Suppressor macrophage (primary cell): ENCODE measurements around the gene RFX2.
A peak's percentile ranks its signal among the peaks of the same experiment; 100 is the strongest.
"Not testable (repeated sequence)": the region's sequence is repeated elsewhere in the genome, so short reads cannot be mapped to it uniquely, and the experiment has no call there.

ENCODE experiments used
- DNase-seq, 4 experiments: peaks; one replicate each; pipeline ENCODE4 v3.0.0-alpha.2; 2020 to 2022

The RFX2 gene

GRCh38 chr19:5990289-5990797, 120.0 kb downstream of the RFX2 start:
- DNase-seq = peak in 2 of 4 experiments; percentile 8 to 14

- no peak for DNase-seq
Measured at GRCh38 chr19:5989388-5990074, 120.8 kb downstream of the RFX2 start.

DNA sequence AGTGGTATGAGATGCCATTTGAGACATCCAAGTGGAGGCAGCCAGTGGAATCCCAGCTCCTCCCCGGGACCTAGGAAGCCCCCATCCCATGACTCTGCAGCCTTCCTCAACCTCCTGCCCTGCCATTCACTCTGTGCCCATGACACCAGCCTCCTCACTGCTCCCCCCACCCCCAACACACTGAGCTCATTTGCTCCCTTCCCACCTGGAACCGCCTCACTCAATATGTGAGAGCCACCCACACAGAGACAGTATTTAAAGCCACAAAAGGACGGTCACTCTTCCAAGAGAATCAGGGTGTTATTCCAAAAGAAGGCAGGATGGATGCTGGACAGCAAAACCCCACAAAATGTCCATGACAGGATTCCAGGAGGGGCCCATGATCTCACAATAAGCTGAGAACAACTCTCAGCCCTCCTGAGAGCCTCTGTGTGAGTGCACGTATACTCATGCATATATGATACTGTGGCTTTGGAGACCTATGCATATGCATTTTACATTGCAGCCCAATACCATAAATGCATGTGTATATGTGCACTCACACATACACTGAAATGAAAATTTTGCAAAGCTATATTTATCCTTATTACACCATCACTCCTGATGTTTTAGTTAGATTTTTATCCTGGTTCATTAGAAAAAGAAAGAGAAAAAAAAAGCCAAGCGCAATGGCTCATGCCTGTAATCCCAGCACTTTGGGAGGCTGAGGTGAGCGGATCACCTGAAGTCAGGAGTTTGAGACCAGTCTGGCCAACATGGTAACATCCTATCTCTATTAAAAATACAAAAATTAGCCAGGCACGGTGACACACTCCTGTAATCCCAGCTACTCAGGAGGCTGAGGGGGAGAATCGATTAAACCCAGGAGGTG, 121.5 kb downstream of the RFX2 start:
- DNase-seq = peak in 1 of 4 experiments; percentile 16

DNA sequence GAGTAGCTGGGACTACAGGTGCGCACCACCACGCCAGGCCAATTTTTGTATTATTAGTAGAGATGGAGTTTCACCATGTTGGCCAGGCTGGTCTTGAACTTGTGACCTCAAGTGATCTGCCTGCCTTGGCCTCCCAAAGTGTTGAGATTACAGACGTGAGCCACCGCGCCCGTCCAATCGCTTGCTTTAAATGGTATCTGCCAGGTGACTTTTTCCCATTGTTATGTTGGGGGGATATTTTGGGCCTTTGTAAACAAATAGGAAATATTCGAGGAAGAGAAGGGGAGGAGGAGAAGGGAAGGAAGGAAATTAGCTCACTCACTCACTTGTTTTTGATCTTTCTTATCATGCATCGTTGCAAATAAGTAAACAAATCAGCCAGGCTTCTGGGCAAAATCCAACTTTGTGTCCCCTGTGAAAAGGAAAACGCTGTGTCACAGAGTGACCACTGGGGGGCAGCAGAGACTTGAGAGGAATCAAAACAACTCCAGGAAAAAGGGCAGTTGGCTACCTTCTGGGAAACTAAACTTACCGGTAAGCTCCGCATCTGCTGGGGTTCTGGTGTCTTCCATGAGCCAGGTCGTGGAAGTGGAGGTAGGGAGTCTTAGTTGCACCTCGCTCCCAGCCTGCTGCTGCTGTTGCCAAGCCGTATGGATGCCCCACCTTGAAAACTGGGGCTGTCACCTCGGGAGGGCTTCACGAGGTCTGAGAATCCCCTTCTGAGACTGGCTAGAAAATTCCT, 123.1 kb downstream of the RFX2 start:
- DNase-seq = peak; percentile 80 to 87 (median 82)

- not testable (repeated sequence) for DNase-seq
Measured at GRCh38 chr19:5985837-5986236, 124.5 kb downstream of the RFX2 start.

DNA sequence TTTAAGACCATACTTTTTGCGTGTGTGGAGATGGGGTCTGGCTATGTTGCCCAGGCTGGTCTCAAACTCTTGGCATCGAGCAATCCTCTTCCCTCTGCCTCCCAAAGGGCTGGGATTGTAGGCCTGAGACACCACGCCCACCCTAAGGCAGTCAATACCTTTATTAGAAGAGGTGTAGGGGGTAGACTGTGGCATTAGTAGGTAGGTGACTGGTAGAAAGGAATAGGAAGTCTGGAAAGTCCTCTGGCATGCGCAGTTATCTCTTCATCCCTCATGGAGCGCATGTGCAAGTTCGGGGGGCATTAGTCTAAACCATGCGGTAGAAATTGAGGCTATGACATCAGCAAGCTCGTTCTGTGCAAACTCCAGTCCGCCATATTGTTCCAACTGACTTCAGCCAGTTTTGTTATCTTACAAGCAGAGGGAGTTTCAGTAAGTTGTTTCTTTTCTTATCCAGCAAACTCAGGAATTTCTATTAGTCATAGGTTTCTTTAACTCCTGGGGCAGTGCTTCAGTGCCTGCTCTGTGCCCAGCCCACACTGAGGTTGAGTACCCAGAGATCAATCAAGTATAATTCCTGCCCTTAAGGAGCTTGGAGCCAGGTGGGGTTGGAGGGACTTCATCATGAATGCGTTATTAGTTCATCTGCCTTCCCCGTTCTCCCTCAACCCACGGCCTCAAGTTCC, 125.1 kb downstream of the RFX2 start:
- no peak for DNase-seq

- DNase-seq = peak in 1 of 4 experiments; percentile 12
Measured at GRCh38 chr19:5984600-5984999, 125.7 kb downstream of the RFX2 start.

GRCh38 chr19:5983367-5983955, 126.8 kb downstream of the RFX2 start:
- DNase-seq = peak in 2 of 4 experiments; percentile 18 to 24

- no peak for DNase-seq
Measured at GRCh38 chr19:5978606-5979552, 131.4 kb downstream of the RFX2 start.

DNA sequence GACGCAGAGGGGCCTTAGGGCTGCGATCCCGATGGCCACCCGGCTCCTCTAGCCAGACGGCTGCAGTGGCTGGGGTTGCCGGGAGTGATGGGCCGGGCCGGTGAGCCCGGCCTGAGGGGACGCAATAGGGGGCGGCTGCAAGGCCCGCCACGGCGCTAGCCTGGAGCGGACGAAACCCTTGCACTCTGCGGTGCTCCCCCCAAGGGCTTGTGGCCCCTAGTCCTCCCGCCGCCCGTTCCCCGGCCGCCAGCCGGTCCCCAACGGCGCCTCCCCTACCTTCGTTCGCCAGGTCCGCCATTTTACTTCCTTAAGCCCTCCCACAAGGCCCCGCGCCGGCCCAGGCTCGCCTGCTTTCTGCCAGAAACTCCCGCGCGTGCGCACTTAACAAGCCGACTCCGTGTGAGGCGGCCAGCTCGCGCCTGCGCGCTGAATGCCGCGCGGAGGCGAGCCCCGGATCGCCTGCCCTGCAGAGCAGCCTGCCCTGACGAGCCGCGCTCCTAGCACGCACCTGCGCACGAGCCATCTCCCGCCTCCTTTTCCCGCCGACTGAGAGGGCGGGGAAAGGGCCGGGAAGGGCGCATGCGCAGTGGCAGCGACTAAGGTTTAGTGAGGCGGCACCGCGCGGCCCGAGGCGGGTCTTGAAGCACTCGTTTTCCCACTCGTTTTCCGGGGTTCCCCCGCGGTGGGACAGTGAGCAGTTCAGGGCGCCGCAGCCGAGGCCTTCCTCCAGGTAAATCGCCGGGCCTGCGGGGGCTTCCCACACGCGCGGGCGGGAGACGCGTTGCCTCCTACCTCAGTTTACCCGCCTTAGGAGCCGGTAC, 132.3 kb downstream of the RFX2 start, which contains the start of gene RANBP3:
RANBP3 (minus strand) TSS at position 356 of the 821 bp plus-strand sequence; CDS start at position 298, 58 bp downstream.
- peak; percentile 100 for DNase-seq

DNA sequence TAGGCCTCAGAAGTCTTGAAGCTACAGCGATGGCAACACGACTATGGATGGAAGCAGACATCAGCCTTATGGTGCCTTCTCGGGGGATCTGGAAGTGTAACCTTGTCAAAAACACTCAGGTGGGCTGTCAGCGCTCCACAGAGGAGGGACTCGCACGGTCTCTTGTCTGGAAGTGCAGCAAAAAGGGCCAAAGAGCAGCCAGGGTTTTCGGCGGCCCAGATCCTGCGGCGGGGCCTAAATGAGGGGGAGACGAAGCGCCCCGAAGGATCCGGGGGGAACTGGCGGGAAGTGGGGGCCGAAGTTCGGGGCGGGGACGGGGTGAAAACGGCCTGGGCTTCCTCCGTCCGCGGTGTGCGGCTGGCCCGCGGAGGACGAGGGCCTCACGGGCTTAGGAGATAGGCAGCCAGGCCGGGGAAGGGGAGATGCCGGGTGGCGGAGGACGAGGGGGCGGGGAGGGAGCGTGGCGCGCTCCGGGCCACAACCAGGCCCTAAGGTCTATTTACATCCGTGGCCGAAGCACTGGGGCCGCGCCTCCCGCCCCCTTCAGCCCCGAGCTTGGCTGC, 133.0 kb downstream of the RFX2 start:
- peak in 1 of 4 experiments; percentile 15 for DNase-seq

DNA sequence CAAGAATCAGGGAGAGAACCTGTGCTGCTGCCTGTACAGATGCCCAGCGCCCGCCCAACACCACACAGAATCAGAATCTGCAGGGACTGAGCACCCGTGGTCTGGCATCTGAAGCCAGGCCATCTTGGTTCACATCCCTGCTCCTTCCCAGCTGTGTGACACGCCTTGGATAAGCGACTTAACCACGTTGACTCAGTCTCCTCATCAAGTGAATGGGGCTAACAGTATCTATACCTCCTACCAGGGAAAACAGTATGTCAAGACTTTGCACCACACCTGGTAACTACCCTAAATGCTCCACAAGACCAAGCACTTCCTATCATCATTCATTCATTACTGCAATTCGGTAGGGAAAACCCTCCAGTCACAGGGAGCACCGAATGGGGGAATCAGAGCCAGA, 133.5 kb downstream of the RFX2 start:
- no peak for DNase-seq

GRCh38 chr19:5975388-5975728, 134.9 kb downstream of the RFX2 start:
- no peak for DNase-seq

DNA sequence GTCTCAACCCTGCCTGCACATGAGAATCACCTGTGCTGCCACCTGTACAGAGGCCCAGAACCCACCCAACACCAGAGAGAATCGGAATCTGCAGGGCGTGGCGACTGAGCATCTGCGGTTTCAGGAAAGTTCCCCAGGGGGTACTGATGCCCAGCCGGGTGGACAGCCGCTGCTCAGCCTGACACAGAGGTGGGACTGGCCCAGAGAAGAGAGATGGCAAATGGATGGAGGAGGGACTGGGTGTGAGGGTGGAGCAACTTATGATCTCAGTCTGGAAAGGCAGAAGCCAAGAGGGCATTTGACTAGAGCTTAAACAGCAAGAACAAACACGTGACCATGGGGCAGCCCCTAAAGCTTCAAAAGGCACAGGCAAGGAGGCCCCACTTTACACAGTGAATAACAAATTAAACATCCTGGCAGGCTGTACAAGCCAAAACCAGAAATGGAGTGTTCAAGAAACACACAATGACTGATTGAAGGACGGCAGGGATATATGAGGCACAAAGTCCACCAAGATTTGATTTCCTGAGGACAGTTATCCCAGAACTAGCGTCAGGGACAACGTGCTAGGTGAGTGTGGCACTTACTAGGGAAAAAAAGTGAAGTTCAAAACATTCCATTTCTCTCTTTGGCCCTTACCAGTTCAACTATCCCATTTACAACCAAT, 135.4 kb downstream of the RFX2 start:
- no peak for DNase-seq

DNA sequence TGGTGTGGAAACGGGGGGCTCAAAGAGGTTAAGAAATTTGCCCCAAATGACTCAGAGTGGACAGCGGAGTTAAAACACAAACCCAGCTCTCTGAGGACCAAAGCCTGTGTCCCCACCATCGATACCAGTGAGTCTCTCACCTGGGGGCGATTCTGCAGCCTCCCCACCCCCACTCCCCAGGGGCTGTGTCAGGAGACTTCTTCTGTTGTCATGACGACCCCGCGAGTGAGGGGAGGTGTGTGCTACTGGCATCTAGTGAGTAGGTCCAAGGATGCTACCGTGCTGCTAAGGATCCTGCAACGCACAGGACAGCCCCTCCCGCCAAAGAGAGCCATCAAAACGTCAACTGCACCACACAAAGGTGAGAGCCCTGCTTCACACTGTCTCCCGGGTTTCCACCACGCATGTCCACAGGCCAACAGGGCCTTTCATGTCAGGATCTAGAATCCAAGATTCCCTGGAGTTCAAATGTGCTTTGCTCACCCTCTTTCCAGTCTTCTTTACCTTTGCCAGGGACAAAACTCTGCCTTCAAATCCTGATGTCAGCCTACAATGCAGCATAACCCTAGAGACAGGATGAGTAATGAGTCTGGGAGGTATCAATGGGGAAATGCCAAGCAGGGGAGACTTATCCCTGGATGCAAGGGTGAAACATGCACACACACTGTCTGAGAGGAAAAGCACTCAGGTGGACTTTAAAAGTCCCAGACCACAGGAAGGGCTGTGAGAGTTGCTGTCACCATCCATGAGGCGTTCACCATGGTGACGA, 136.2 kb downstream of the RFX2 start:
- DNase-seq = no peak

- DNase-seq = no peak
Measured at GRCh38 chr19:5973376-5973775, 136.9 kb downstream of the RFX2 start.

DNA sequence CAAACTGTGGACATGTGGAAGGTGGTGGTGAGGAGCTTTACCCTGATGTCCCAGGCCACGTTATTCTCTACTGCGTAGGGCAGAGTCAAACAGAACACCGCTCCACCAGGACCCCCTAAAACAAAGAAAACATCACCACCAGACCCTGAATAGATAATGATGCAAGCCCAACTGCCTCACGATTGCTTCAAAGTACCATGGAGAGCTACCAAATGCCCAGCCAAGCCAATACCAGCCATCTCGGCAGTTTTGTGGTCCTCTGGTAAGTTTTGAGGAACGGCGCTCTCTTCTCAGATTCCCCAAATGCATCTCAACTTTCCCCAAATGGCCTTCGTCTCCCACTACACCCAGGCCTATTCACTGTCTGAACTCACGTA, 138.0 kb downstream of the RFX2 start:
- no peak for DNase-seq
